HCT116 (cell line): ENCODE results near the gene LORICRIN. TPM values are rescaled to one million over a fixed set of nuclear protein-coding genes. Genes with fewer than 3 reads are reported as not detected.

ENCODE experiments used
- ATAC-seq: fragments of 200-7000 bp; cut with Tn5 transposase; 2 replicates; pipeline ENCODE4 v1.9.1; 2020; ENCODE audit warnings: mild to moderate bottlenecking, moderate library complexity
- BruUV-seq: library from RNA; stranded (reverse); fragments of 400-500 nt; replicated peaks from 2 replicates; lab custom pipeline; 2021; lab: Mats Ljungman, UMichigan
- CTCF ChIA-PET: fragments of 300-600 bp; sonication (Branson Sonifier 250); formaldehyde crosslinking; loops from one replicate; lab custom pipeline; 2021; ENCODE audit warnings: antibody characterized with exemption; lab: Charles Lee
- POLR2A ChIA-PET: fragments of 300-600, 350-600 bp; sonication (Branson Sonifier 250); formaldehyde crosslinking; loops from one replicate; lab custom pipeline; 2021; ENCODE audit warnings: antibody characterized with exemption; lab: Charles Lee
- RAD21 ChIA-PET, 2 experiments: fragments of 300-600 bp; sonication (Branson Sonifier 250); formaldehyde crosslinking; loops; one replicate each; lab custom pipeline; 2023; ENCODE audit warnings: low total read pairs in 2 of 2; ENCODE audit not compliant: uncharacterized antibody in 2 of 2, unreplicated experiment in 2 of 2, low non-redundant PET in 1 of 2; lab: Charles Lee
- DNase-seq: peaks from one replicate; pipeline ENCODE4 v3.0.0-alpha.2; 2010; ENCODE audit warnings: low read depth, low spot score
- H2AFZ ChIP-seq: fragments of 200-600 bp; shearing (Covaris generic), sonication (generic); 2 replicates; pipeline ENCODE4 v1.6.1; 2017; ENCODE audit warnings: low read depth, mixed run types, mixed read lengths, antibody characterized with exemption, low read length; ENCODE audit not compliant: poor library complexity, severe bottlenecking
- H3K27ac ChIP-seq: 2 replicates; pipeline ENCODE4 v1.5.1; 2012; ENCODE audit warnings: low read depth, low read length
- H3K27me3 ChIP-seq: fragments of 200-600 bp; sonication (generic); 2 replicates; pipeline ENCODE4 v1.6.1; 2016; ENCODE audit warnings: mixed run types, low read length, mixed read lengths; ENCODE audit not compliant: insufficient read depth
- H3K36me3 ChIP-seq, 2 experiments: fragments of 200-500 bp in 1 of 2; fragments of 200-600 bp in 1 of 2; sonication (Bioruptor generic) in 1 of 2; sonication (generic) in 1 of 2; 2 replicates each; pipeline versions ENCODE4 v1.5.1 to v1.6.1; 2014 to 2016; ENCODE audit warnings: low read length in 2 of 2, inconsistent platforms in 1 of 2, mixed read lengths in 1 of 2, mixed run types in 1 of 2; ENCODE audit not compliant: insufficient read depth in 2 of 2, control insufficient read depth in 1 of 2
- H3K4me1 ChIP-seq, 2 experiments: fragments of 200-600 bp in 1 of 2; sonication (generic) in 1 of 2; 2 replicates each; pipeline versions ENCODE4 v1.5.1 to v1.6.1; 2012 to 2017; ENCODE audit warnings: low read length in 2 of 2, inconsistent platforms in 1 of 2, mild to moderate bottlenecking in 1 of 2, mixed read lengths in 1 of 2, mixed run types in 1 of 2, moderate library complexity in 1 of 2; ENCODE audit not compliant: insufficient read depth in 2 of 2, control insufficient read depth in 1 of 2
- H3K4me2 ChIP-seq: fragments of 200-600 bp; sonication (generic); 2 replicates; pipeline ENCODE4 v1.6.1; 2017; ENCODE audit warnings: mixed run types, low read length, mixed read lengths
- H3K4me3 ChIP-seq, 2 experiments: fragments of 200-600 bp in 1 of 2; sonication (generic) in 1 of 2; replicated peaks in 1 of 2; 2 replicates each; pipeline ENCODE4 v1.5.1; 2011 to 2016; ENCODE audit warnings: low read length in 2 of 2, control low read depth in 1 of 2, low read depth in 1 of 2, mild to moderate bottlenecking in 1 of 2, mixed read lengths in 1 of 2, mixed run types in 1 of 2
- H3K79me2 ChIP-seq: fragments of 200-600 bp; sonication (generic); 2 replicates; pipeline ENCODE4 v1.6.1; 2017; ENCODE audit warnings: mild to moderate bottlenecking, mixed run types, low read length, moderate library complexity, mixed read lengths; ENCODE audit not compliant: insufficient read depth
- H3K9ac ChIP-seq: fragments of 200-600 bp; sonication (generic); 2 replicates; pipeline ENCODE4 v1.6.1; 2016; ENCODE audit warnings: low read length, mixed read lengths
- H3K9me2 ChIP-seq: fragments of 200-600 bp; sonication (generic), shearing (Covaris generic); 2 replicates; pipeline ENCODE4 v1.6.1; 2017; ENCODE audit warnings: mixed run types, mild to moderate bottlenecking, moderate library complexity; ENCODE audit not compliant: insufficient read depth
- H3K9me3 ChIP-seq, 2 experiments: fragments of 200-500 bp in 1 of 2; fragments of 200-600 bp in 1 of 2; sonication (Bioruptor generic) in 1 of 2; sonication (generic) in 1 of 2; 2 replicates each; pipeline ENCODE4 v1.6.1; 2014 to 2017; ENCODE audit warnings: low read length in 2 of 2, mixed read lengths in 2 of 2, inconsistent platforms in 1 of 2, low read depth in 1 of 2, mild to moderate bottlenecking in 1 of 2, mixed run types in 1 of 2, moderate library complexity in 1 of 2; ENCODE audit not compliant: control insufficient read depth in 1 of 2, insufficient read depth in 1 of 2
- H4K20me1 ChIP-seq: fragments of 200-600 bp; sonication (generic), shearing (Covaris generic); 2 replicates; pipeline ENCODE4 v1.6.1; 2017; ENCODE audit warnings: mixed run types, mild to moderate bottlenecking, moderate library complexity; ENCODE audit not compliant: insufficient read depth
- EZH2phosphoT487 ChIP-seq: fragments of 200-600 bp; IDR thresholded peaks from 2 replicates; pipeline ENCODE4 v1.6.1; 2018; ENCODE audit warnings: antibody characterized with exemption, borderline replicate concordance
- RAD21 ChIP-seq: IDR thresholded peaks from 2 replicates; pipeline ENCODE4 v1.6.1; 2012; ENCODE audit warnings: low read depth, mild to moderate bottlenecking
- SIN3A ChIP-seq: IDR thresholded peaks from 2 replicates; pipeline ENCODE4 v1.6.1; 2012; ENCODE audit warnings: low read depth
- SRF ChIP-seq: IDR thresholded peaks from 2 replicates; pipeline ENCODE4 v1.6.1; 2012; ENCODE audit warnings: low read depth
- ZBTB33 ChIP-seq: IDR thresholded peaks from 2 replicates; pipeline ENCODE4 v1.6.1; 2011; ENCODE audit warnings: mild to moderate bottlenecking, low read length, moderate library complexity; ENCODE audit not compliant: insufficient replicate concordance; ENCODE audit errors: extremely low read depth
- intact Hi-C: fragments of 100-400 bp; cut with micrococcal nuclease; formaldehyde crosslinking; loops from 2 replicates; pipeline ENCODE4 v1.10.0; 2022
- total RNA-seq: library from RNA; stranded (reverse); gene quantifications from one replicate; pipeline ENCODE4 v1.2.1, GENCODE V29; 2021; ENCODE audit not compliant: unreplicated experiment
- TF ChIP-seq, protein P1 (sequence below), 3 experiments: fragments of 200-600 bp in 1 of 3; sonication (generic) in 1 of 3; IDR thresholded peaks in 2 of 3; conservative IDR thresholded peaks in 1 of 3; 2 replicates each; pipeline ENCODE4 v1.5.1; 2012 to 2017; ENCODE audit warnings: low read depth in 2 of 3, low read length in 2 of 3, antibody characterized with exemption in 1 of 3, borderline replicate concordance in 1 of 3, control low read depth in 1 of 3, mild to moderate bottlenecking in 1 of 3, mixed read lengths in 1 of 3, mixed run types in 1 of 3, moderate library complexity in 1 of 3; ENCODE audit not compliant: insufficient read depth in 1 of 3

The LORICRIN gene
- total RNA-seq, 1 experiment from 2014 or later, result not detected

- TF ChIP-seq ZBTB33, result no peak
- TF ChIP-seq SRF, result no peak
Measured at GRCh38 chr1:153277852-153278251, 18.4 kb downstream of the LORICRIN start (continued).

- Histone ChIP-seq H3K9me3 (no peaks in the 10 kb centered on the region), H2AFZ (no peak overlapping the region), H3K4me2 (peak overlapping the region; percentile 34), H4K20me1 (no peaks in the 10 kb centered on the region), H3K36me3 (no peaks in the 10 kb centered on the region), H3K4me3 (no peak overlapping the region), H3K4me1 (peaks cover 4 to 6% of the 10 kb centered on the region in 2 experiments; a peak in 2 of 4 replicates), H3K27me3 (peaks cover 13% of the 10 kb centered on the region; the same call in 1 of the 2 replicates), H3K9ac (no peak overlapping the region), H3K79me2 (no peaks in the 10 kb centered on the region), H3K27ac (no peak overlapping the region), H3K9me2 (no peaks in the 10 kb centered on the region)
- DNase-seq (peak; percentile 27), ATAC-seq (peak; percentile 100)
- POLR2A ChIA-PET, result no interaction called here
- intact Hi-C loops, result no loop called here
- CTCF ChIA-PET, result interaction anchor here (0.8 to 2.5 kb wide), 13 partner anchors 8 to 419 kb away, joined by 3 to 9 read pairs (median 5); partner anchors contain the start of genes PGLYRP3 and S100A13
- RAD21 ChIA-PET, result interaction anchor here in 1 of 2 experiments (0.7 kb wide), 1 partner anchor 94 kb away, joined by 4 read pairs; no protein-coding TSS in a partner anchor
- no peak for TF ChIP-seq EZH2phosphoT487
- TF ChIP-seq, protein P1, sequence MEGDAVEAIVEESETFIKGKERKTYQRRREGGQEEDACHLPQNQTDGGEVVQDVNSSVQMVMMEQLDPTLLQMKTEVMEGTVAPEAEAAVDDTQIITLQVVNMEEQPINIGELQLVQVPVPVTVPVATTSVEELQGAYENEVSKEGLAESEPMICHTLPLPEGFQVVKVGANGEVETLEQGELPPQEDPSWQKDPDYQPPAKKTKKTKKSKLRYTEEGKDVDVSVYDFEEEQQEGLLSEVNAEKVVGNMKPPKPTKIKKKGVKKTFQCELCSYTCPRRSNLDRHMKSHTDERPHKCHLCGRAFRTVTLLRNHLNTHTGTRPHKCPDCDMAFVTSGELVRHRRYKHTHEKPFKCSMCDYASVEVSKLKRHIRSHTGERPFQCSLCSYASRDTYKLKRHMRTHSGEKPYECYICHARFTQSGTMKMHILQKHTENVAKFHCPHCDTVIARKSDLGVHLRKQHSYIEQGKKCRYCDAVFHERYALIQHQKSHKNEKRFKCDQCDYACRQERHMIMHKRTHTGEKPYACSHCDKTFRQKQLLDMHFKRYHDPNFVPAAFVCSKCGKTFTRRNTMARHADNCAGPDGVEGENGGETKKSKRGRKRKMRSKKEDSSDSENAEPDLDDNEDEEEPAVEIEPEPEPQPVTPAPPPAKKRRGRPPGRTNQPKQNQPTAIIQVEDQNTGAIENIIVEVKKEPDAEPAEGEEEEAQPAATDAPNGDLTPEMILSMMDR (IDR thresholded peaks at IDR 0.05 in 2 of 3, conservative IDR thresholded peaks at IDR 0.05 in 1 of 3; ENCODE audit: borderline replicate concordance in 1 of 3, insufficient read depth in 1 of 3, low read depth in 2 of 3, low read length in 2 of 3), result peak; percentile 39 to 89 (median 88); a peak in 5 of 6 replicates
- TF ChIP-seq RAD21, result peak; percentile 43
- no peak for TF ChIP-seq SIN3A
- BruUV-seq, result no TSS peak
Measured at GRCh38 chr1:153288634-153289275, 29.3 kb downstream of the LORICRIN start.
